HK-2 (cell line): ENCODE results near the gene DGKB.
"Not testable (repeated sequence)": the region's sequence is repeated elsewhere in the genome, so short reads cannot be mapped to it uniquely, and the experiment has no call there.

Experiments
- DNase-seq: peaks from one replicate; pipeline ENCODE4 v3.0.0-alpha.2; 2018; ENCODE audit not compliant: unreplicated experiment

Gene DGKB

DNA sequence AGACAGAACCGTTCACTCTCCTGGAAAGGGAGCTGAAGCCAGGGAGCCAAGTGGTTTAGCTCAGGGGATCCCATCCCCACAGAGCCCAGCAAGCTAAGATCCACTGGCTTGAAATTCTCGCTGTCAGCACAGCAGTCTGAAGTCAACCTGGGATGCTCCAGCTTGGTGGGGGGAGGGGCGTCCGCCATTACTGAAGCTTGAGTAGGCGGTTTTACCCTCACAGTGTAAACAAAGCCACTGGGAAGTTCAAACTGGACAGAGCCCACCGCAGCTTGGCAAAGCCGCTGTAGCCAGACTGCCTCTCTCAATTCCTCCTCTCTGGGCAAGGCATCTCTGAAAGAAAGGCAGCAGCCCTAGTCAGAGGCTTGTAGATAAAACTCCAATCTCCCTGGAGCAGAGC is 443.7 kb downstream of the DGKB start:
- not testable (repeated sequence) for DNase-seq

GRCh38 chr7:14457568-14458453 is 444.7 kb downstream of the DGKB start:
- peak; percentile 60 for DNase-seq

- no peak for DNase-seq
Measured at GRCh38 chr7:14449291-14449690, 453.3 kb downstream of the DGKB start.

DNA sequence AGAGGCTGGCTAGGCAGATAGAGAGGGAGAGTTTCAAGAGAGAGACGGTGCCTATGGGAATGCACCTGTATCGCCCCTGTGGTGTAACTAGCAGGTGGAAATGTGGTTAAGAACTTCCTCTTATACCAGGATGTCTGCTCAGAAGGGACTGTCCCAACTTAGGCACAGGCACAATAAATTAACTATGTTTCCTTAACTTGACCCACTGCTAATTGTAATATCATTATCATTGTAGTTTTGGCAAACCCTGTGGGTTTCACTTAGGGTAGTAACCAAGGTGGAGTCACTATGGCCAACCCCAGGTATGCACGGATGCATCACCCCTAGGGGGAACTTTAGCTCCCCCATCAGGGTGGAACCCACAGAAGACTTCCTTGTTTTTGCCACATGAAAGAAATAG is 455.7 kb downstream of the DGKB start:
- DNase-seq: no peak

- DNase-seq: no peak
Measured at GRCh38 chr7:14446219-14446618, 456.3 kb downstream of the DGKB start.

- no peak for DNase-seq
Measured at GRCh38 chr7:14438366-14438765, 464.2 kb downstream of the DGKB start.

DNA sequence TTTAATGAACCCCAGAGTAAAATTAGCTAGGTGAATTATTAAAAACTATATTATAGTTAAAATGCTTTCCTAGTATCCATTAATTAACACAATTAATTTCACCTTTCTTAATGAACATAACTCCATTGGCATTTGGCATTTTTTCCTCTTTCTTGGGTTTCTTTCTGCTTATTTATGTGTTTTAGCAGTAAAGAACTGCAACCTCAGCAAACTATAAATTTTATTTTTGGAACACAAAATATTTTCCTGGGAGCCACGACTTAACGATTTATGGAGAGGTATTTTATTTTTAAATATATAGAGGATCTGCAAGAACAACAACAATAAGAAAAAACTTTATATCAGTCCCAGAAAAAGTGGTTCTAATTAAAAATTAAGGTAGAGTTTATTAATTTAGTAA is 465.7 kb downstream of the DGKB start:
- no peak for DNase-seq

DNA sequence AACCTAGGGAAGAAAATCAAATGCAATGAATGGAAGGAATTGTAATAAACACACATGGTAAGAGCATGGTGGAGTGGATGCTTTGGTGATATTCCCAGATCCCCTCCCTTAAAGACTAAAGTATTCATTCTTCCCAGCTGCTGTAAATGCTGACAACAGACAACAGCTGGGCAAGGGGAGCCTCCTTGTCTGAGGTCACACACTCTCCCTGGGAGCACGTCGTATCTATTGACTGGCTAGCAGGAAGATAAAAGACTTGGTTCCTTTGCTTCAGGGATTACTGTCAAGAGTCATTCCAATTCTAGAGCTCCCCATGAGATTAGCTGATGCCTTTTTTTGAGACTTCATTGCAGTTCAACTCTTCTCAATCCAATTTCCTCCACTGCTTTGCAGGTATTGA is 469.6 kb downstream of the DGKB start:
- DNase-seq: no peak

- no peak for DNase-seq
Measured at GRCh38 chr7:14430926-14431325, 471.6 kb downstream of the DGKB start.

- no peak for DNase-seq
Measured at GRCh38 chr7:14425559-14425958, 477.0 kb downstream of the DGKB start.

DNA sequence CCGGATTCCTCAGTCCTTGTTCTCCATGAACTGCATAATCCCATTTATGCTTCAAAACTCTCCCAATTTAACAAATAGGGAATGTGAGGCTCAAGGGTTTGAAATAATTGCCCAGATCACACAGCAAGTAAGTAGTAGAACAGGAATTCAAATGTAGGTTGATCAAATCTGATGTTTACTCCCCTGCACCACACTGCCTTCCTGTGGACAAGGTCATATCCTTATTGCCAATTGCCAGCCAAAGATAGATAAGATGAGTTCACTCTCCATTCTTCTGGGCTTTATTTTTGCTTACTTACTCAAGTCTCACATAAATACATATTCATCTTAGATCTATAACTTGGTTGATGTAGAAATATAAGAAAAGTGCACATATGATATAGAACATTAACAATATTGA is 477.9 kb downstream of the DGKB start:
- DNase-seq: no peak

DNA sequence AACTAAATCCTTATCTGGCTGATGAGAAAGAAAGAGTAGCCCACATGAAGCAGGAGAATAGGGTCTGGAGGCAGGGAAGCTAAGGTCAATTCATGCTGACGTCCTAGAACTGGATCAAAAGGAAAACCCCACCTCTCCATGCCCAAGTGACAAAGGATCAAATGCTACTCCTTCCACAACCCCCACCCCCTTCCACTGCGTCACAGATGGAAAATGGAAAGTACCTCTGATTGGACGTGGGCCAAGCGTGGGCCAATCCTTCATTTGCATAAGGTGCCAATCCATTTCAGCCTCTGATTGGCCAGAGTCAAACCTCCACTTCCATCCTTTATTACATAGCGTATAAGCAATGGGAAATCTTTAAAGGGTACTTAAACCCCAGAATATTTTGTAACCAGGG is 481.8 kb downstream of the DGKB start:
- no peak for DNase-seq

DNA sequence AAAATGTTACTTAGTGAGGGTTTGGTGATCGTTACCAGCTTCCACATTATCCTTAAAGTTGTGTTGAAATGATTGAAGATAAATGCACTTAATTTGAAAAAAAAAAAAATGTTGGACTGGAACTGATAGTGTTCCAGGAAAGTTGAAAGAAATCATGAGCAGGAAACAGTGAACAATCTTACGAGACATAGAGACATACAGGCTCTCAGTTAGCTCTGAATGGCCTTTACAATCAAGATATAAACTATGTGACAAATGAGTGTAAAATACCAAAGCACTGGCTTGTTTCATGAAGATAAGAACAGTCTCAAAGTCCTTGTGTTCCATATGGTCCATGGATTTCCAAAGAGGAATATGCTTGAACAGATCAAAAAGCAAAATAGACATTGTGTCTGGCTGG is 483.0 kb downstream of the DGKB start:
- DNase-seq: no peak

GRCh38 chr7:14418633-14419032 is 483.9 kb downstream of the DGKB start:
- DNase-seq: no peak

DNA sequence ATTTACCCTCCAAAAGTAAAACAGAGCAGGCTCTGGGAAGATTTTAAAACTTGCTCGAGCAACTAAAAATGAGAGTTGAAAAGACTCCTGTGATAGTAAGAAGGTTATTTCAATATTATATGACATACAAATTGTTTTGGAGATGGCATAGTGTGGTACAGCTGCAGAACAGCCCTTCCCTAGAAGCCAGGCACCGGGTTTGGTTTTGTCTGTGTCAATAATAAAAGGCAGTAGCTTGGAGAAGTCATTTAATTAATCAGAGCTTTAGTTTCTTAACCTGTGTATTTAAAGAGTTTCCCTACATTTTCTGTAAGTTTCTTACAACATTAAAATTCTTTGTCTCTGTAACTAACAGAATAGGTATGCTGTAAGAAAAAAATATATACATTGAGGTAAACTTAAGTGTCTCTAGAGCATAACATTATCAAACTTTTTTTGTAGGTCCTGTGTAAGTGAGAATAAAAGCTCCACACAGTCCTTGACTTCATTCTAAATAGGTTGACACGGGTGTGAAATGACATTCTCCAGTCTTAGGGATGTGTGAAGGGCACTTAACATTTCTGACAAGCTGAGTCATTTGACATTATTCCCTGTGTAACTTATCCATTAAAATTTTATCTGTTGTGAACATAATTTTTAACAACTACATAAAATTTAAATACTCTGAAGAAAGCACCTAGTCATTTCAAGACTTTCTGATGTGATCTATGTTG is 488.1 kb downstream of the DGKB start:
- DNase-seq: no peak

GRCh38 chr7:14407246-14408015 is 495.1 kb downstream of the DGKB start:
- no peak for DNase-seq

DNA sequence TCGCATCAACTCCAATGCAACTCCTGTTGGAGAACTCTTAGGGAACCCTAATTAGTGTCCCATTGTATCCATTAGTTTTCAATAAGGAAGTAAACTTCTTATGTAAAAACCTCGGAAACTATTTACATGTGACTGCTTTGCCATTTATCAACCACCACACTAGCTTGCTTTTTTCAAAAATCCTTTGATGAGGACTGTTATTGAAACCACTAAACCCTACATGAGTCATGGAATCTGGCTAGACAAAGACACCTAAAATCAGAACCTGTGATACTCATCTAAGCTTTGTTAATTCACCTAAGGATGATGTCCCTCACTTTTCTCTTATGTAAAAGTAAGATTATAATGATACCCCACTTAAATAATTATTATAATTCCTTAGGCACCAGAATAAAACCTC is 499.0 kb downstream of the DGKB start:
- DNase-seq: no peak

GRCh38 chr7:14400271-14400670 is 502.3 kb downstream of the DGKB start:
- no peak for DNase-seq

DNA sequence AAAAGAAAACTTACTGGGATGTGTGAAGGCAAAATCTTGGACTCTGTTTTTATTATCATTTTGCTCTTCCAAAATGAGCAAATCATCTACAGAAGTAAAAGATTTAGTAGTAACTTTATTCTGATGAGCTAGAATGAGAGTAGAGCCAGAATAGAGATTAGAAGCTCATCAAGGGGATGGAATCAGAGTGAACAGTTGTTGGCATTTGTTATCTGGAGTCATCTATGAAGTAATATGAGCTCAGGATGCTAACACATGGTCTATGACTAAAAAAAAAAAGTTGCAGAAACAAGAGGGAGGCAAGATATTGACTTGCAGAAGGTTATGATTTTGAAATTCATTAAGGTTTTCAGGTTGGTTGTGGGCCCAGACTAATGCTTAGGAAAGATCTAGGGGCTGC is 504.0 kb downstream of the DGKB start:
- DNase-seq: no peak

GRCh38 chr7:14395860-14396259 is 506.7 kb downstream of the DGKB start:
- DNase-seq: no peak

- DNase-seq: no peak
Measured at GRCh38 chr7:14394786-14395185, 507.8 kb downstream of the DGKB start.

DNA sequence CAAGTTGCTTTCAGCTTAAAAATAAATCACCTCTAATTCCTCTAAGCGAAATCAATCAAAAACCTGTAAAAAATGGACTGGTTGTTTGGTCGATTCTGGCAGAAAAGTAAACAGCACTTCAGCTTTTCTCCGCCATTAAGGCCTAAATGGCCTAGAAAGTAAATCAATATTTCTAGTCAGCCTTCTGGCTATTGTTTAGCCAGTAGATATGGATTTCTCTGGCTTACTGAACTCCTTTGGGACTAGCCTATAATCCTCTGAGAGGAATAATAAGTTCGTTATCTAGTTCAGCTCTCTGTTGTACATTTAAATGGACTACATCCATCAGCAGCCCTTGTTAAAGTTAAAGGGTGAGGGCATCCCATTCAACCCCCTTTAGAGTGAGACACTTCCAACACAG is 513.0 kb downstream of the DGKB start:
- no peak for DNase-seq

- DNase-seq: no peak
Measured at GRCh38 chr7:14389181-14389591, 513.4 kb downstream of the DGKB start.
